Breast epithelium (tissue), 4 donors: ENCODE data around the gene YAF2. TPM values are rescaled to one million over a fixed set of nuclear protein-coding genes. Genes with fewer than 3 reads are reported as not detected.
"Not testable (repeated sequence)": the region's sequence is repeated elsewhere in the genome, so short reads cannot be mapped to it uniquely, and the experiment has no call there.

Source experiments
- DNase-seq, 2 donors: peaks; one replicate each; pipeline ENCODE4 v3.0.0-alpha.2; 2019; ENCODE audit warnings: low spot score in 2 of 2
- H3K27ac ChIP-seq, 2 donors: fragments of 200-600 bp; sonication (generic) in 1 of 2; one replicate each; pipeline ENCODE4 v1.5.1; 2016 to 2019; ENCODE audit warnings: mild to moderate bottlenecking in 1 of 2
- H3K27me3 ChIP-seq, 2 donors: fragments of 200-600 bp; sonication (generic) in 1 of 2; one replicate each; pipeline versions ENCODE4 v1.5.1 to v1.6.0; 2017 to 2019; ENCODE audit warnings: control low read depth in 1 of 2, mild to moderate bottlenecking in 1 of 2
- H3K36me3 ChIP-seq: fragments of 200-600 bp; one replicate; pipeline ENCODE4 v1.5.1; 2019
- H3K4me1 ChIP-seq, 2 donors: fragments of 200-600 bp; sonication (generic); one replicate each; pipeline ENCODE4 v1.5.1; 2016 to 2019; ENCODE audit warnings: control low read depth in 1 of 2
- H3K4me3 ChIP-seq, 3 donors: fragments of 200-600 bp; sonication (generic); 1 replicate in 2 of 3; 2 replicates in 1 of 3; pipeline ENCODE4 v1.5.1; 2016 to 2019; ENCODE audit warnings: mild to moderate bottlenecking in 3 of 3, moderate library complexity in 2 of 3
- H3K9me3 ChIP-seq, 2 donors: fragments of 200-600 bp; sonication (generic) in 1 of 2; one replicate each; pipeline ENCODE4 v1.5.1; 2016 to 2019; ENCODE audit warnings: control low read depth in 1 of 2
- POLR2A ChIP-seq: fragments of 450-650 bp; IDR thresholded peaks from one replicate; pipeline ENCODE4 v1.6.1; 2016; ENCODE audit warnings: antibody characterized with exemption, mild to moderate bottlenecking, moderate library complexity
- POLR2AphosphoS5 ChIP-seq, 3 donors: sonication (generic); formaldehyde crosslinking; IDR thresholded peaks; one replicate each; pipeline ENCODE4 v1.6.1; 2017; ENCODE audit warnings: antibody characterized with exemption in 3 of 3
- intact Hi-C: fragments of 100-400 bp; cut with DNase I; formaldehyde crosslinking; loops from one replicate; pipeline ENCODE4 v1.15.1; 2023; ENCODE audit warnings: low total_unique reads
- total RNA-seq, 3 donors: library from RNA; depleted of rRNA; stranded (reverse); fragments of >200 nt; gene quantifications; one replicate each; pipeline ENCODE4 v1.1.0, GENCODE V29; 2016
- TF ChIP-seq, protein P1 (sequence below), 3 donors: fragments of 450-650 bp; IDR thresholded peaks; one replicate each; pipeline ENCODE4 v1.5.1; 2016 to 2017; ENCODE audit warnings: antibody characterized with exemption in 3 of 3, mild to moderate bottlenecking in 3 of 3, moderate library complexity in 3 of 3

YAF2 gene
- total RNA-seq, 3 donors from 2014 or later, result 32.1 to 43.2 (median 39.4) TPM

DNA sequence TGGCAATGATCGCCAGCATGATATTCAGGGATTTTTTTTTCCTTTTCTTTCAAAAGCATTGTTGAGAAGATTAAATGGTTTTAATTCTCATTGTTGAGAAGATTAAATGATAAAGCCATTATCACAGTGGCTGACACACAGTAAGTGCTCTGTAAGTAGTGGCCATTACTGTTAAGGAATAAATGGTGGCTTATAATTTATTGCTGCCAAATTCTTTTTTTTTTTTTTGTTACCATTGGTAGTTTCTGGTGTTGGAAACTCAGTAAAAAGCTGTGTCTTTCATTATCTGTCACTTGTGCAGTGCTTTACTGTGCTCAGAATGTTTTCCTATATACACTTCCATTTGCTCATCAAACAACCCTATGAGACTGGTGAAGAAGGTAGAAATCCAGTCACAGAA, 15.3 kb downstream of the YAF2 start:
- TF ChIP-seq, protein P1, sequence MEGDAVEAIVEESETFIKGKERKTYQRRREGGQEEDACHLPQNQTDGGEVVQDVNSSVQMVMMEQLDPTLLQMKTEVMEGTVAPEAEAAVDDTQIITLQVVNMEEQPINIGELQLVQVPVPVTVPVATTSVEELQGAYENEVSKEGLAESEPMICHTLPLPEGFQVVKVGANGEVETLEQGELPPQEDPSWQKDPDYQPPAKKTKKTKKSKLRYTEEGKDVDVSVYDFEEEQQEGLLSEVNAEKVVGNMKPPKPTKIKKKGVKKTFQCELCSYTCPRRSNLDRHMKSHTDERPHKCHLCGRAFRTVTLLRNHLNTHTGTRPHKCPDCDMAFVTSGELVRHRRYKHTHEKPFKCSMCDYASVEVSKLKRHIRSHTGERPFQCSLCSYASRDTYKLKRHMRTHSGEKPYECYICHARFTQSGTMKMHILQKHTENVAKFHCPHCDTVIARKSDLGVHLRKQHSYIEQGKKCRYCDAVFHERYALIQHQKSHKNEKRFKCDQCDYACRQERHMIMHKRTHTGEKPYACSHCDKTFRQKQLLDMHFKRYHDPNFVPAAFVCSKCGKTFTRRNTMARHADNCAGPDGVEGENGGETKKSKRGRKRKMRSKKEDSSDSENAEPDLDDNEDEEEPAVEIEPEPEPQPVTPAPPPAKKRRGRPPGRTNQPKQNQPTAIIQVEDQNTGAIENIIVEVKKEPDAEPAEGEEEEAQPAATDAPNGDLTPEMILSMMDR (IDR thresholded peaks at IDR 0.05), result no peak
- no peak for TF ChIP-seq POLR2AphosphoS5 (IDR thresholded peaks at IDR 0.05)
- no peak for TF ChIP-seq POLR2A
- H3K9me3 ChIP-seq, result no peaks in the 10 kb centered on the region
- no peaks in the 10 kb centered on the region for H3K4me1 ChIP-seq

GRCh38 chr12:42221726-42222125, 16.3 kb downstream of the YAF2 start:
- H3K27me3 ChIP-seq, result no peaks in the 10 kb centered on the region
- H3K4me3 ChIP-seq, result no peak overlapping the region
- no peaks in the 10 kb centered on the region for H3K36me3 ChIP-seq
- H3K4me1 ChIP-seq, result no peaks in the 10 kb centered on the region
- H3K27ac ChIP-seq, result no peak overlapping the region
- TF ChIP-seq POLR2A (no peak), POLR2AphosphoS5 (IDR thresholded peaks at IDR 0.05) (no peak)
- TF ChIP-seq, protein P1 (IDR thresholded peaks at IDR 0.05), result no peak
- intact Hi-C loops, result no loop called here
- no peak for DNase-seq
- H3K9me3 ChIP-seq, result no peaks in the 10 kb centered on the region

More for the DNA sequence above, 15.3 kb downstream of the YAF2 start:
- intact Hi-C loops, result no loop called here
- DNase-seq, result no peak
- Histone ChIP-seq H3K27ac (no peak overlapping the region), H3K4me3 (no peak overlapping the region), H3K27me3 (no peaks in the 10 kb centered on the region), H3K36me3 (no peaks in the 10 kb centered on the region)

- TF ChIP-seq, protein P1 (IDR thresholded peaks at IDR 0.05), result no peak
- no peak for TF ChIP-seq POLR2A
- no peak overlapping the region for H3K27ac ChIP-seq
- no peaks in the 10 kb centered on the region for H3K27me3 ChIP-seq
- no peaks in the 10 kb centered on the region for H3K9me3 ChIP-seq
- H3K4me3 ChIP-seq, result no peak overlapping the region
- no peaks in the 10 kb centered on the region for H3K4me1 ChIP-seq
- intact Hi-C loops, result no loop called here
- H3K36me3 ChIP-seq, result no peaks in the 10 kb centered on the region
- DNase-seq, result no peak
Measured at GRCh38 chr12:42217656-42218055, 20.4 kb downstream of the YAF2 start.

- H3K9me3 ChIP-seq, result no peaks in the 10 kb centered on the region
- H3K27ac ChIP-seq, result no peak overlapping the region
- no peaks in the 10 kb centered on the region for H3K4me1 ChIP-seq
- H3K36me3 ChIP-seq, result no peaks in the 10 kb centered on the region
- intact Hi-C loops, result no loop called here
- TF ChIP-seq, protein P1 (IDR thresholded peaks at IDR 0.05), result no peak
- TF ChIP-seq POLR2AphosphoS5 (IDR thresholded peaks at IDR 0.05), result no peak
- TF ChIP-seq POLR2A, result no peak
- no peaks in the 10 kb centered on the region for H3K27me3 ChIP-seq
- no peak for DNase-seq
- no peak overlapping the region for H3K4me3 ChIP-seq
Measured at GRCh38 chr12:42216737-42217136, 21.3 kb downstream of the YAF2 start.

DNA sequence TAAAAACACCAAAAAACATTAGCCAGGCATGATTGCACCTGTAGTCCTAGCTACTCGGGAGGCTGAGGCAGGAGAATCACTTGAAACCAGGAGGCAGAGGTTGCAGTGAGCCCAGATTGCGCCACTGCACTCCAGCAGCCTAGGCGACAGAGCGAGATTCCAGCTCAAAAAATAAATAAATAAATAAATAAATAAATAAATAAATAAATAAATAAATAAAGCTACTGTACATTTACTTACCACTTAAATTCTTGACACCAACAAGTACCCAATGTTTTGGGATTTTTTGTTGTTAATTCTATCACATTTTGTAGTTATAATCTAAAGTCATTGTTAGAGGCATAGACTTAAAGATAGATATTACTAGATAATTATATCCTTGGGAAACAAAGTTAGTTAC, 22.3 kb downstream of the YAF2 start:
- H3K27me3 ChIP-seq, DNase-seq, H3K4me1 ChIP-seq, H3K4me3 ChIP-seq, H3K36me3 ChIP-seq, H3K9me3 ChIP-seq, H3K27ac ChIP-seq, intact Hi-C loops: not testable (repeated sequence)

- Histone ChIP-seq H3K9me3 (no peaks in the 10 kb centered on the region), H3K36me3 (no peaks in the 10 kb centered on the region), H3K4me3 (no peak overlapping the region), H3K4me1 (no peaks in the 10 kb centered on the region), H3K27ac (no peak overlapping the region), H3K27me3 (no peaks in the 10 kb centered on the region)
- TF ChIP-seq, protein P1 (IDR thresholded peaks at IDR 0.05), result no peak
- TF ChIP-seq POLR2AphosphoS5 (IDR thresholded peaks at IDR 0.05) (no peak), POLR2A (no peak)
- DNase-seq, result no peak
- intact Hi-C loops, result no loop called here
Measured at GRCh38 chr12:42213954-42214426, 24.1 kb downstream of the YAF2 start.
